22Rv1 (cell line): Measurements from ENCODE around the gene UPP2.

Experiments used
- ZFX ChIP-seq: fragments of 450-650 bp; IDR thresholded peaks from 2 replicates; pipeline ENCODE4 v1.6.1; 2017; ENCODE audit warnings: antibody characterized with exemption, borderline replicate concordance
- TF ChIP-seq, protein P1 (sequence below): fragments of 450-650 bp; IDR thresholded peaks from 2 replicates; pipeline ENCODE4 v1.5.1; 2017; ENCODE audit warnings: mild to moderate bottlenecking

DNA sequence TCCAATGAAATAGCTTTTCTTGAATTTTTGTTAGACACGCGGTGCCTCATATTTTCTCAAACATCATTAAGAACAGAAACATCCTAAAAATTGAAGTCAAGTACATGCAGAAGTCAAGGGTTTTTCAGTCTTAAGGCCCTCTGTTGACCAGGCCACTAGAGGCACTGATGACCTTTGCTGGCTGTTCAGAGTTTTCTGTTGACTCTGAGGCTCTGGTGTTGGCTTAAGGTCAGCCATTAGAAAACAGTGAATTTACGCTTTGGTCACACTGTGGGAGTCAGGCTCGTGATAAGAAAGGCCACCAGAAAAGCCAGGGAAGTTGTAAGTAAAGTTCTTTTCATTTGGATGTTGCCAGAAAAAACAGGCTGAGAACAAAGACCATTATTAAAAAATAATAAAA lies 5.8 kb upstream of the UPP2 start:
- TF ChIP-seq, protein P1, sequence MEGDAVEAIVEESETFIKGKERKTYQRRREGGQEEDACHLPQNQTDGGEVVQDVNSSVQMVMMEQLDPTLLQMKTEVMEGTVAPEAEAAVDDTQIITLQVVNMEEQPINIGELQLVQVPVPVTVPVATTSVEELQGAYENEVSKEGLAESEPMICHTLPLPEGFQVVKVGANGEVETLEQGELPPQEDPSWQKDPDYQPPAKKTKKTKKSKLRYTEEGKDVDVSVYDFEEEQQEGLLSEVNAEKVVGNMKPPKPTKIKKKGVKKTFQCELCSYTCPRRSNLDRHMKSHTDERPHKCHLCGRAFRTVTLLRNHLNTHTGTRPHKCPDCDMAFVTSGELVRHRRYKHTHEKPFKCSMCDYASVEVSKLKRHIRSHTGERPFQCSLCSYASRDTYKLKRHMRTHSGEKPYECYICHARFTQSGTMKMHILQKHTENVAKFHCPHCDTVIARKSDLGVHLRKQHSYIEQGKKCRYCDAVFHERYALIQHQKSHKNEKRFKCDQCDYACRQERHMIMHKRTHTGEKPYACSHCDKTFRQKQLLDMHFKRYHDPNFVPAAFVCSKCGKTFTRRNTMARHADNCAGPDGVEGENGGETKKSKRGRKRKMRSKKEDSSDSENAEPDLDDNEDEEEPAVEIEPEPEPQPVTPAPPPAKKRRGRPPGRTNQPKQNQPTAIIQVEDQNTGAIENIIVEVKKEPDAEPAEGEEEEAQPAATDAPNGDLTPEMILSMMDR: no peak
- no peak for TF ChIP-seq ZFX
